ENCODE measurements around the gene ANGEL1.

GRCh38 chr14:76811561-76811960 is 1.1 kb downstream of the ANGEL1 start:
- no peak for TF ChIP-seq RAD51 (IDR thresholded peaks at IDR 0.05; ENCODE audit: borderline replicate concordance, low read depth)
- TF ChIP-seq ZNF253 (CRISPR knock-in tag; conservative IDR thresholded peaks at IDR 0.05), result no peak
- no peak for TF ChIP-seq NRF1 (conservative IDR thresholded peaks at IDR 0.05 in 1 of 2, IDR thresholded peaks at IDR 0.05 in 1 of 2)
- TF ChIP-seq CTCF (IDR thresholded peaks at IDR 0.05 in 2 of 3, conservative IDR thresholded peaks at IDR 0.05 in 1 of 3; ENCODE audit: insufficient read depth in 2 of 3, low read depth in 1 of 3, low read length in 3 of 3), result no peak
- TF ChIP-seq CBX1 (IDR thresholded peaks at IDR 0.05; ENCODE audit: low read depth), result no peak
- TF ChIP-seq ZBTB43 (CRISPR knock-in tag; IDR thresholded peaks at IDR 0.05), result no peak
- TF ChIP-seq SIN3A (IDR thresholded peaks at IDR 0.05; ENCODE audit: borderline replicate concordance in 2 of 2, control insufficient read depth in 1 of 2, low read depth in 2 of 2, low read length in 2 of 2), result no peak
- no peak for TF ChIP-seq CBX8 (IDR thresholded peaks at IDR 0.05; ENCODE audit: borderline replicate concordance, extremely low read depth, low read depth, low read length, poor library complexity, severe bottlenecking)
- no peak for TF ChIP-seq POLR2AphosphoS5 (IDR thresholded peaks at IDR 0.05; ENCODE audit: control insufficient read depth, insufficient read depth, low read depth, low read length)

All from K562 (cell line).